ENCODE results near the gene SLC22A3. TPM values are rescaled to one million over a fixed set of nuclear protein-coding genes. Genes with fewer than 3 reads are reported as not detected.

SLC22A3 gene
- total and polyA plus RNA-seq, 4 donors: 9.5 to 65.0 (median 33.3) TPM

DNA sequence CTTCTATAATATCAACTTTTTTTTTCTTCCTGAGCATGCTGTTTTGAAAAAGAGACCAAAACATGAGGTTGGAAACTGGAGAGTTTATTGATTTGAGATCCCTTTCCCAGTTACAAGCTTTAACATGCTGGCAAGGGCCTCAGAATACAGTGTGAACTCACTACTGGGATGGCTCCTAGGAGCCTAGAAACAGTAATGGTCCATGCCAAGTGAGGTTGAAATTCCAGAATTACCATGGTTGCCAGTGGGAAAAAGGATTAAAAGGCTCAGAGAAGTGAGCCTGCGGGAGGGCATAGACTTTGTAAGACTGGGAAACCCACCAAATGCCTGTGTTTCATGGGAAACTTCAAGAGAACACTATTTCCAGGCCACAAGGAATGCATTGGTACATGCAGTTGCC, 28.9 kb upstream of the SLC22A3 start:
- Histone ChIP-seq H3K4me3 (no peak overlapping the region), H3K9ac (ENCODE audit: insufficient read depth in 1 of 2, low read length in 2 of 2) (no peak overlapping the region), H3K27me3 (ENCODE audit: control insufficient read depth in 3 of 3, insufficient read depth in 3 of 3, low read length in 2 of 3) (no peaks in the 10 kb centered on the region), H3K36me3 (ENCODE audit: control insufficient read depth in 4 of 4, insufficient read depth in 4 of 4, low read length in 4 of 4) (no peaks in the 10 kb centered on the region), H3K27ac (ENCODE audit: low read depth in 1 of 2, low read length in 1 of 2) (no peak overlapping the region), H3K4me1 (ENCODE audit: control insufficient read depth in 5 of 5, insufficient read depth in 5 of 5, low read length in 5 of 5) (no peaks in the 10 kb centered on the region), H3K9me3 (ENCODE audit: control insufficient read depth in 4 of 4, insufficient read depth in 3 of 4, low read length in 3 of 4) (peaks cover 0 to 9% (median 0%) of the 10 kb centered on the region in 4 donors)
- DNase-seq: no peak
- no peak for ATAC-seq (ENCODE audit: insufficient read depth, low FRiP score)
- WGBS, 2 donors: 90 to 93% methylated on average over 1 of the region's 1 CpG
- TF ChIP-seq, protein P1, sequence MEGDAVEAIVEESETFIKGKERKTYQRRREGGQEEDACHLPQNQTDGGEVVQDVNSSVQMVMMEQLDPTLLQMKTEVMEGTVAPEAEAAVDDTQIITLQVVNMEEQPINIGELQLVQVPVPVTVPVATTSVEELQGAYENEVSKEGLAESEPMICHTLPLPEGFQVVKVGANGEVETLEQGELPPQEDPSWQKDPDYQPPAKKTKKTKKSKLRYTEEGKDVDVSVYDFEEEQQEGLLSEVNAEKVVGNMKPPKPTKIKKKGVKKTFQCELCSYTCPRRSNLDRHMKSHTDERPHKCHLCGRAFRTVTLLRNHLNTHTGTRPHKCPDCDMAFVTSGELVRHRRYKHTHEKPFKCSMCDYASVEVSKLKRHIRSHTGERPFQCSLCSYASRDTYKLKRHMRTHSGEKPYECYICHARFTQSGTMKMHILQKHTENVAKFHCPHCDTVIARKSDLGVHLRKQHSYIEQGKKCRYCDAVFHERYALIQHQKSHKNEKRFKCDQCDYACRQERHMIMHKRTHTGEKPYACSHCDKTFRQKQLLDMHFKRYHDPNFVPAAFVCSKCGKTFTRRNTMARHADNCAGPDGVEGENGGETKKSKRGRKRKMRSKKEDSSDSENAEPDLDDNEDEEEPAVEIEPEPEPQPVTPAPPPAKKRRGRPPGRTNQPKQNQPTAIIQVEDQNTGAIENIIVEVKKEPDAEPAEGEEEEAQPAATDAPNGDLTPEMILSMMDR (IDR thresholded peaks at IDR 0.05; ENCODE audit: control extremely low read depth, extremely low read depth): no peak

DNA sequence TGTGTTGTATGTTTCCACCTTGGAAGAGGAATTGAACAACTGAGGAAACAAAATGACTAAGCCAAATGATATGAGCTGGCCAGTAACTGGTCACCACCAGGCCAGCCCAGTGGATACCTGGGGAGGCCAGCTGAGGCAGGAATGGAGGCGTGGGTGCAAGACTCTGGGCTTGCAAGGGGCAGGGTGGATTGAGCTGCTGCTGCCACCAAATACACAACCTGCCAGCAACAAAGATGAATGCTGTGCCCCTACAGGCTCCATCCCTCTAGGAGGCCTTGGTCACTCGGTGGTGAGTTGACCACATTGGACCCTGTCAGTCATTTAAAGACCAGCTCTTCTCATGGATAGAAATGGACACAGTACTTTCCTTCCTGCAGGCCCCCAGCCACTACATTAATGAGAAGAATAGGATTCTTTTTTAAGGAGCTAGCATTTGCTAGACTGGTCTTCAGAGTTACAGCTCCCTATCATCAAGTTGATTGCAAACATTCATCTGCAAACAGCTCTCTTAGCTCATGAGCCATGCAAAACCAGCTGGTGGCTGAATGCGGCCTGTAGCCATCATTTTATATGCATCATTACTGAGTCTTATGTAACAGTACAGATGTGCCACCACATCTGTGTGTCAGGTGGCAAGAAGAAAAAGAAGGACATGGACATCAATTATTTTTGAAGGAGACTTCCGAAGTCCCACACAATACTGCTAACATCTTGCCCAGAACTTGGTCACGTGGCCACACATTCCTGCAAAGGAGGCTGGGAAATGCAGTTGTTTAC, 26.3 kb upstream of the SLC22A3 start:
- Histone ChIP-seq H3K9ac (ENCODE audit: insufficient read depth in 1 of 2, low read length in 2 of 2) (no peak overlapping the region), H3K27ac (ENCODE audit: low read depth in 1 of 2, low read length in 1 of 2) (no peak overlapping the region), H3K4me3 (no peak overlapping the region), H3K9me3 (ENCODE audit: control insufficient read depth in 4 of 4, insufficient read depth in 3 of 4, low read length in 3 of 4) (peaks cover 0 to 9% (median 0%) of the 10 kb centered on the region in 4 donors), H3K27me3 (ENCODE audit: control insufficient read depth in 3 of 3, insufficient read depth in 3 of 3, low read length in 2 of 3) (no peaks in the 10 kb centered on the region), H3K36me3 (ENCODE audit: control insufficient read depth in 4 of 4, insufficient read depth in 4 of 4, low read length in 4 of 4) (no peaks in the 10 kb centered on the region), H3K4me1 (ENCODE audit: control insufficient read depth in 5 of 5, insufficient read depth in 5 of 5, low read length in 5 of 5) (no peaks in the 10 kb centered on the region)
- WGBS, 2 donors: 82 to 84% methylated on average over 5 of the region's 5 CpGs
- DNase-seq (no peak), ATAC-seq (ENCODE audit: insufficient read depth, low FRiP score) (no peak)
- TF ChIP-seq, protein P1 (IDR thresholded peaks at IDR 0.05; ENCODE audit: control extremely low read depth, extremely low read depth): no peak

DNA sequence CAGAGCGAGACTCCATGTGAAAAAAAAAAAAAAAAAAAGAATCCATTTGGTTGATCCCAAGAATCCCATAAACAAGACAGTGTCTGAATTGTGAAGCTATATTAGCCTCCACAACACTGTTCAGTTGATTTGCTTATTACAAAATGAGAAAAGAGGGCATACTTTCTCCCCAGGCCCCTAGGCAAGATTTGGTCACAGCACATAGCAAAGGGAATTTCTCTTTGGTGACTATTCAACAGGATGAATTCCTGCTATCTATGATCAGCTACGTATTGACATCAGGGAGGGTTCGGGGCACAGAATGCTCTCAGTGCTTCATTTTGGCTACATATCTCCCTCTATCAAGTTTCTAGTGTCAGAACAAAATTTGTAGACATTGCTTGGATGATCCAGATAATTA, 20.2 kb upstream of the SLC22A3 start:
- 87 to 96% methylated on average over 3 of the region's 3 CpGs for WGBS, 2 donors
- H3K4me3 ChIP-seq: no peak overlapping the region
- no peaks in the 10 kb centered on the region for H3K4me1 ChIP-seq (ENCODE audit: control insufficient read depth in 5 of 5, insufficient read depth in 5 of 5, low read length in 5 of 5)
- no peaks in the 10 kb centered on the region for H3K9me3 ChIP-seq (ENCODE audit: control insufficient read depth in 4 of 4, insufficient read depth in 3 of 4, low read length in 3 of 4)
- no peak overlapping the region for H3K27ac ChIP-seq (ENCODE audit: low read depth in 1 of 2, low read length in 1 of 2)
- TF ChIP-seq, protein P1 (IDR thresholded peaks at IDR 0.05; ENCODE audit: control extremely low read depth, extremely low read depth): no peak
- H3K9ac ChIP-seq (ENCODE audit: insufficient read depth in 1 of 2, low read length in 2 of 2): no peak overlapping the region
- ATAC-seq (ENCODE audit: insufficient read depth, low FRiP score): no peak
- DNase-seq: no peak
- no peaks in the 10 kb centered on the region for H3K27me3 ChIP-seq (ENCODE audit: control insufficient read depth in 3 of 3, insufficient read depth in 3 of 3, low read length in 2 of 3)
- no peaks in the 10 kb centered on the region for H3K36me3 ChIP-seq (ENCODE audit: control insufficient read depth in 4 of 4, insufficient read depth in 4 of 4, low read length in 4 of 4)

All from lung (tissue), 12 donors.